Gastroesophageal sphincter (tissue), 4 donors: ENCODE results near the gene EPHB3. TPM values are rescaled to one million over a fixed set of nuclear protein-coding genes. Genes with fewer than 3 reads are reported as not detected.
A peak's percentile ranks its signal among the peaks of the same experiment; 100 is the strongest.

Source experiments
- ATAC-seq: fragments of 150-250 bp; one replicate; pipeline ENCODE4 v1.9.1; 2016; ENCODE audit warnings: mild to moderate bottlenecking, moderate library complexity
- H3K27ac ChIP-seq, 4 donors: fragments of 200-600 bp; sonication (generic) in 3 of 4; 1 replicate in 3 of 4; 2 replicates in 1 of 4; pipeline ENCODE4 v1.5.1; 2016 to 2019
- H3K27me3 ChIP-seq: fragments of 200-600 bp; sonication (generic); one replicate; pipeline ENCODE4 v1.5.1; 2019
- H3K36me3 ChIP-seq, 2 donors: fragments of 200-600 bp; sonication (generic); one replicate each; pipeline ENCODE4 v1.5.1; 2019; ENCODE audit warnings: control low read depth in 1 of 2
- H3K4me1 ChIP-seq, 3 donors: fragments of 200-600 bp; sonication (generic); 1 replicate in 2 of 3; 2 replicates in 1 of 3; pipeline ENCODE4 v1.5.1; 2016 to 2019; ENCODE audit warnings: control low read depth in 2 of 3
- H3K4me3 ChIP-seq, 2 donors: fragments of 200-600 bp; sonication (generic); one replicate each; pipeline ENCODE4 v1.5.1; 2019; ENCODE audit warnings: mild to moderate bottlenecking in 1 of 2, moderate library complexity in 1 of 2
- H3K9me3 ChIP-seq, 3 donors: fragments of 200-600 bp; sonication (generic); one replicate each; pipeline ENCODE4 v1.5.1; 2017 to 2019; ENCODE audit warnings: control low read depth in 2 of 3
- CTCF ChIP-seq, 4 experiments: fragments of 200-600 bp in 2 of 4; fragments of 450-650 bp in 2 of 4; sonication (generic) in 1 of 4; IDR thresholded peaks; one replicate each; pipeline ENCODE4 v1.5.1; 2017 to 2019; ENCODE audit warnings: antibody characterized with exemption in 4 of 4, mild to moderate bottlenecking in 2 of 4, moderate library complexity in 2 of 4
- EP300 ChIP-seq: sonication (generic); formaldehyde crosslinking; IDR thresholded peaks from one replicate; pipeline ENCODE4 v1.6.1; 2017; ENCODE audit warnings: antibody characterized with exemption, mild to moderate bottlenecking
- POLR2A ChIP-seq, 2 donors: fragments of 450-650 bp; IDR thresholded peaks; one replicate each; pipeline ENCODE4 v1.6.1; 2017; ENCODE audit warnings: antibody characterized with exemption in 2 of 2, mild to moderate bottlenecking in 2 of 2, moderate library complexity in 1 of 2
- POLR2AphosphoS5 ChIP-seq: sonication (generic); formaldehyde crosslinking; IDR thresholded peaks from one replicate; pipeline ENCODE4 v1.6.1; 2017; ENCODE audit warnings: antibody characterized with exemption
- WGBS, 2 donors: methylation state at CpG; one replicate each; pipeline ENCODE4 v1.1.5; 2018; ENCODE audit warnings: low coverage in 1 of 2; 5-methylcytosine and 5-hydroxymethylcytosine counted together
- total RNA-seq, 4 donors: library from RNA; depleted of rRNA; stranded (reverse); fragments of >200 nt; gene quantifications; one replicate each; pipeline ENCODE4 v1.1.0, GENCODE V29; 2016

Gene EPHB3
- total RNA-seq, 4 donors from 2014 or later, result 3.1 to 10.6 (median 4.6) TPM

- TF ChIP-seq EP300, result no peak
- TF ChIP-seq POLR2AphosphoS5, result no peak
- no peak for TF ChIP-seq CTCF (IDR thresholded peaks at IDR 0.05)
- TF ChIP-seq POLR2A (IDR thresholded peaks at IDR 0.05), result no peak
- Histone ChIP-seq H3K36me3 (peaks cover 0 to 24% of the 10 kb centered on the region in 2 donors), H3K9me3 (no peaks in the 10 kb centered on the region), H3K27me3 (no peaks in the 10 kb centered on the region), H3K27ac (peak overlapping the region in 3 of 4 donors; percentile 72 to 86 (median 83)), H3K4me3 (peak overlapping the region in 1 of 2 donors; percentile 76), H3K4me1 (peaks cover 0 to 40% (median 6%) of the 10 kb centered on the region in 3 donors)
- WGBS, 2 donors, result 0 to 43% methylated on average over 1 to 7 of the region's 11 CpGs
- ATAC-seq, result peak; percentile 16
These were observed 22.9 kb downstream of the EPHB3 start for GRCh38 chr3:184584464-184584891.

GRCh38 chr3:184585545-184585944, 24.0 kb downstream of the EPHB3 start:
- no peak overlapping the region for H3K4me3 ChIP-seq
- no peak for TF ChIP-seq CTCF (IDR thresholded peaks at IDR 0.05)
- no peak for TF ChIP-seq EP300
- no peak for TF ChIP-seq POLR2AphosphoS5
- TF ChIP-seq POLR2A (IDR thresholded peaks at IDR 0.05), result no peak
- ATAC-seq, result no peak
- H3K36me3 ChIP-seq, result peaks cover 0 to 13% of the 10 kb centered on the region in 2 donors
- no peaks in the 10 kb centered on the region for H3K27me3 ChIP-seq
- 76 to 100% methylated on average over 1 to 4 of the region's 6 CpGs for WGBS, 2 donors
- peaks cover 0 to 40% (median 6%) of the 10 kb centered on the region in 3 donors for H3K4me1 ChIP-seq
- H3K27ac ChIP-seq, result peak overlapping the region in 1 of 4 donors; percentile 86
- no peaks in the 10 kb centered on the region for H3K9me3 ChIP-seq

GRCh38 chr3:184586851-184587250, 25.3 kb downstream of the EPHB3 start:
- WGBS, 2 donors, result 82% methylated on average over 4 of the region's 8 CpGs; no CpG with 5 or more reads in 1 of the 2 donors
- no peak overlapping the region for H3K4me3 ChIP-seq
- TF ChIP-seq POLR2A (IDR thresholded peaks at IDR 0.05), result no peak
- TF ChIP-seq POLR2AphosphoS5, result no peak
- TF ChIP-seq CTCF (IDR thresholded peaks at IDR 0.05), result no peak
- no peak for TF ChIP-seq EP300

GRCh38 chr3:184588776-184589175, 27.2 kb downstream of the EPHB3 start:
- ATAC-seq, result no peak
- H3K4me3 ChIP-seq, result no peak overlapping the region
- no peaks in the 10 kb centered on the region for H3K27me3 ChIP-seq
- no peak for TF ChIP-seq POLR2A (IDR thresholded peaks at IDR 0.05)
- no peak for TF ChIP-seq POLR2AphosphoS5
- no peak for TF ChIP-seq EP300
- TF ChIP-seq CTCF (IDR thresholded peaks at IDR 0.05), result no peak
- H3K9me3 ChIP-seq, result no peaks in the 10 kb centered on the region
- no peaks in the 10 kb centered on the region for H3K36me3 ChIP-seq
- H3K4me1 ChIP-seq, result peaks cover 0 to 41% (median 10%) of the 10 kb centered on the region in 3 donors
- WGBS, 2 donors, result 70 to 79% methylated on average over 3 to 4 of the region's 4 CpGs
- H3K27ac ChIP-seq, result no peak overlapping the region

More at GRCh38 chr3:184586851-184587250, 25.3 kb downstream of the EPHB3 start:
- no peak for ATAC-seq
- peaks cover 0 to 40% (median 6%) of the 10 kb centered on the region in 3 donors for H3K4me1 ChIP-seq
- no peaks in the 10 kb centered on the region for H3K27me3 ChIP-seq
- no peak overlapping the region for H3K27ac ChIP-seq
- H3K36me3 ChIP-seq, result no peaks in the 10 kb centered on the region
- H3K9me3 ChIP-seq, result no peaks in the 10 kb centered on the region

GRCh38 chr3:184590795-184591194, 29.2 kb downstream of the EPHB3 start:
- TF ChIP-seq POLR2AphosphoS5 (no peak), CTCF (IDR thresholded peaks at IDR 0.05) (no peak), POLR2A (IDR thresholded peaks at IDR 0.05) (no peak), EP300 (no peak)
- H3K9me3 ChIP-seq, result no peaks in the 10 kb centered on the region
- H3K27ac ChIP-seq, result no peak overlapping the region
- peaks cover 0 to 33% (median 10%) of the 10 kb centered on the region in 3 donors for H3K4me1 ChIP-seq
- H3K27me3 ChIP-seq, result no peaks in the 10 kb centered on the region
- WGBS, 2 donors, result 51% methylated on average over 2 of the region's 6 CpGs; no CpG with 5 or more reads in 1 of the 2 donors
- no peak for ATAC-seq
- no peaks in the 10 kb centered on the region for H3K36me3 ChIP-seq
- H3K4me3 ChIP-seq, result no peak overlapping the region
